GM20000 (cell line): ENCODE data around the gene UBE2U.
"Not testable (repeated sequence)": the region's sequence is repeated elsewhere in the genome, so short reads cannot be mapped to it uniquely, and the experiment has no call there.

Experiments
- DNase-seq: peaks from one replicate; pipeline ENCODE4 v3.0.0; 2012; ENCODE audit warnings: low spot score
- CTCF ChIP-seq: IDR thresholded peaks from 2 replicates; pipeline ENCODE4 v1.5.1; 2012; ENCODE audit warnings: mild to moderate bottlenecking, control low read depth; ENCODE audit errors: extremely low read depth, missing control alignments

Gene UBE2U

GRCh38 chr1:64248065-64248464 lies 44.6 kb downstream of the UBE2U start:
- DNase-seq, result no peak
- TF ChIP-seq CTCF, result no peak

GRCh38 chr1:64250472-64250871 lies 47.0 kb downstream of the UBE2U start:
- DNase-seq, result not testable (repeated sequence)

- DNase-seq, result no peak
- TF ChIP-seq CTCF, result no peak
Observed at GRCh38 chr1:64251971-64252370, 48.5 kb downstream of the UBE2U start.

GRCh38 chr1:64257233-64257632 lies 53.8 kb downstream of the UBE2U start:
- DNase-seq, result not testable (repeated sequence)

- not testable (repeated sequence) for DNase-seq
Observed at GRCh38 chr1:64258444-64258843, 55.0 kb downstream of the UBE2U start.

- no peak for DNase-seq
- TF ChIP-seq CTCF, result no peak
Observed at GRCh38 chr1:64263335-64263734, 59.9 kb downstream of the UBE2U start.

GRCh38 chr1:64263856-64264255 lies 60.4 kb downstream of the UBE2U start:
- no peak for TF ChIP-seq CTCF
- DNase-seq, result no peak

- TF ChIP-seq CTCF, result no peak
- DNase-seq, result no peak
Observed at GRCh38 chr1:64265141-64265540, 61.7 kb downstream of the UBE2U start.

- DNase-seq, result no peak
Observed at GRCh38 chr1:64266991-64267390, 63.6 kb downstream of the UBE2U start.

More at GRCh38 chr1:64266991-64267390, 63.6 kb downstream of the UBE2U start:
- no peak for TF ChIP-seq CTCF
